Lower lobe of right lung (tissue), 2 donors: ENCODE results near the gene MLXIPL. TPM values are rescaled to one million over a fixed set of nuclear protein-coding genes. Genes with fewer than 3 reads are reported as not detected.

Source experiments
- ATAC-seq, 2 donors: fragments of 200-7000 bp; cut with Tn5 transposase; one replicate each; pipeline ENCODE4 v1.9.1; 2020 to 2022; ENCODE audit warnings: mild to moderate bottlenecking in 2 of 2, moderate library complexity in 2 of 2
- DNase-seq: peaks from one replicate; pipeline ENCODE4 v3.0.0-alpha.2; 2020
- H3K27ac ChIP-seq: fragments of 200-600 bp; one replicate; pipeline ENCODE4 v1.8.0; 2022
- H3K27me3 ChIP-seq: fragments of 200-600 bp; one replicate; pipeline ENCODE4 v1.8.0; 2022; ENCODE audit warnings: low read depth
- H3K36me3 ChIP-seq: fragments of 200-600 bp; one replicate; pipeline ENCODE4 v1.8.0; 2022; ENCODE audit warnings: mild to moderate bottlenecking
- H3K4me1 ChIP-seq: fragments of 200-600 bp; one replicate; pipeline ENCODE4 v1.8.0; 2022
- H3K4me3 ChIP-seq: fragments of 200-600 bp; one replicate; pipeline ENCODE4 v1.8.0; 2022; ENCODE audit warnings: mild to moderate bottlenecking
- H3K9me3 ChIP-seq: fragments of 200-600 bp; one replicate; pipeline ENCODE4 v1.8.0; 2022
- CTCF ChIP-seq: fragments of 200-600 bp; IDR thresholded peaks from one replicate; pipeline ENCODE4 v1.8.0; 2022; ENCODE audit warnings: antibody characterized with exemption, mild to moderate bottlenecking
- intact Hi-C: fragments of 100-400 bp; cut with DNase I; formaldehyde crosslinking; loops from one replicate; pipeline ENCODE4 v1.11.0; 2022
- total RNA-seq: library from RNA; stranded (reverse); fragmentation: NEBNext Ultra II Directional; extraction: Animal tissue kit (Norgen Biotek cat#: 25700); gene quantifications from one replicate; pipeline ENCODE4 v1.2.1, GENCODE V29; 2021
- donor health status: DM: no; HTN: yes; CAD: no; lungs with severe emphysema.

MLXIPL gene
- total RNA-seq, 1 donor from 2014 or later, result 10.7 TPM

- no peak overlapping the region for H3K27ac ChIP-seq
- H3K4me1 ChIP-seq, result no peaks in the 10 kb centered on the region
- ATAC-seq (no peak), DNase-seq (no peak)
- peaks cover 3% of the 10 kb centered on the region for H3K27me3 ChIP-seq
- no peaks in the 10 kb centered on the region for H3K9me3 ChIP-seq
- no peaks in the 10 kb centered on the region for H3K36me3 ChIP-seq
- intact Hi-C loops, result no loop called here
- no peak overlapping the region for H3K4me3 ChIP-seq
- no peak for TF ChIP-seq CTCF
These were observed 27.9 kb downstream of the MLXIPL start for GRCh38 chr7:73596191-73597065.

DNA sequence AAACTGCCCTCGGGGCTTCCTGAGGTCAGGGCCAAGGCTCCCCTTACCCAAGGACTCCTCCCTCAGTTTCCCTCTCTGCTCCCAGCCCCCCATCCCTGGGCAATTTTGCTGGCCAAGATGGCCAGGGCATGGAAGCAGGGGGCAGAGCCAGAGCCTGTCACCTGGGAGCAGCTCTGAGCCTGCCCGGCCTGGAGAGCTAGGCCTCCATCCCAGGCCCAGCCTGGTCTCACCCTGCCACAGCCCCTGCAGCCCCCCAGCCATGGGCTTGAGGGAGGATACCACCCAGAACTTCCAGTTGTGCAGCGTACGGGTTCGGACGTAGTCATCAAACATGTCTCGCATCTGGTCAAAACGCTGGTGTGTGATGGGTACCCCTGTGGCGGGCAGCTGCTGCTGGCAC, 29.0 kb downstream of the MLXIPL start:
- Histone ChIP-seq H3K9me3 (no peaks in the 10 kb centered on the region), H3K27me3 (peaks cover 3% of the 10 kb centered on the region), H3K27ac (no peak overlapping the region), H3K36me3 (no peaks in the 10 kb centered on the region), H3K4me3 (no peak overlapping the region), H3K4me1 (no peaks in the 10 kb centered on the region)
- DNase-seq, result no peak
- no peak for TF ChIP-seq CTCF
- intact Hi-C loops, result no loop called here
- ATAC-seq, result no peak

- Histone ChIP-seq H3K36me3 (no peaks in the 10 kb centered on the region), H3K9me3 (no peaks in the 10 kb centered on the region), H3K4me1 (no peaks in the 10 kb centered on the region), H3K4me3 (no peak overlapping the region), H3K27me3 (peaks cover 3% of the 10 kb centered on the region), H3K27ac (no peak overlapping the region)
- intact Hi-C loops, result no loop called here
- TF ChIP-seq CTCF, result no peak
- ATAC-seq (peak in 1 of 2 donors; percentile 9), DNase-seq (no peak)
These were observed 30.9 kb downstream of the MLXIPL start for GRCh38 chr7:73593207-73594045.

GRCh38 chr7:73586911-73587310, 37.4 kb downstream of the MLXIPL start:
- H3K9me3 ChIP-seq, result no peaks in the 10 kb centered on the region
- ATAC-seq (peak in 1 of 2 donors; percentile 2), DNase-seq (peak; percentile 28)
- H3K4me1 ChIP-seq, result peaks cover 26% of the 10 kb centered on the region
- H3K27me3 ChIP-seq, result no peaks in the 10 kb centered on the region
- intact Hi-C loops, result no loop called here
- H3K36me3 ChIP-seq, result no peaks in the 10 kb centered on the region
- no peak for TF ChIP-seq CTCF
- peak overlapping the region; percentile 38 for H3K27ac ChIP-seq
- no peak overlapping the region for H3K4me3 ChIP-seq

DNA sequence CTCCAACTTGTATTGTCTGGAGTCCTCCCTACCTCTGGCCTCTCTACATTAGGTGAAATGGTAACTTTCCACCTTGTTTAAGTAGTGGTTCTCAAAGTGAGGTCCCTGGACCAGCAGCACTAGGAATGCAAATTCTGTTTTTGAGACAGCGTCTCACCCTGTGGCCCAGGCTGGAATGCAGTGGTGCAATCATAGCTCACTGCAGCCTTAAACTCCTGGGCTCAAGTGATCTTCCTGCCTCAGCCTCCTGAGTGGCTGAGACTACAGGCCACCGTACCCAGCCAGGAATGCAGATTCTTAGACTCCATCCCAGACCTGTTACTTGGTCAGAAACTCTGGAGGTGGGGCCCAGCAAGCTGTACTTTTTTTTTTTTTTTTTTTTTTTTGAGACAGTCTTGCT, 39.1 kb downstream of the MLXIPL start:
- Histone ChIP-seq H3K27me3 (no peaks in the 10 kb centered on the region), H3K36me3 (no peaks in the 10 kb centered on the region), H3K9me3 (no peaks in the 10 kb centered on the region), H3K4me3 (no peak overlapping the region), H3K4me1 (peaks cover 34% of the 10 kb centered on the region), H3K27ac (no peak overlapping the region)
- intact Hi-C loops, result no loop called here
- ATAC-seq (no peak), DNase-seq (peak; percentile 24)
- TF ChIP-seq CTCF, result no peak
